Activated CD8-positive, alpha-beta T cell treated with anti-CD3 and anti-CD28 coated beads for 36 hours (primary cell): ENCODE data around the gene GSE1. TPM values are rescaled to one million over a fixed set of nuclear protein-coding genes. Genes with fewer than 3 reads are reported as not detected.

Experiments used
- ATAC-seq: fragments of 200-7000 bp; cut with Tn5 transposase; one replicate; pipeline ENCODE4 v1.10.0; 2021; ENCODE audit warnings: mild to moderate bottlenecking, moderate library complexity
- CTCF ChIA-PET: fragments of 350-600 bp; sonication (Branson Sonifier 250); formaldehyde crosslinking; loops from one replicate; lab custom pipeline; 2021; ENCODE audit warnings: antibody characterized with exemption; lab: Charles Lee
- POLR2A ChIA-PET: fragments of 350-600 bp; sonication (Branson Sonifier 250); formaldehyde crosslinking; loops from one replicate; lab custom pipeline; 2021; ENCODE audit warnings: antibody characterized with exemption; lab: Charles Lee
- DNase-seq: peaks from one replicate; pipeline ENCODE4 v3.0.0-alpha.2; 2020
- H3K27ac Mint-ChIP-seq: one replicate; pipeline ENCODE4 v1.8.0; 2021; ENCODE audit warnings: mild to moderate bottlenecking, mixed read lengths
- H3K27me3 Mint-ChIP-seq: one replicate; pipeline ENCODE4 v1.8.0; 2021; ENCODE audit warnings: mixed read lengths
- H3K36me3 Mint-ChIP-seq: one replicate; pipeline ENCODE4 v1.8.0; 2021; ENCODE audit warnings: low read depth, mixed read lengths
- H3K4me1 Mint-ChIP-seq: one replicate; pipeline ENCODE4 v1.8.0; 2021; ENCODE audit warnings: low read depth, mixed read lengths
- H3K4me3 Mint-ChIP-seq: one replicate; pipeline ENCODE4 v1.8.0; 2021; ENCODE audit warnings: mild to moderate bottlenecking, moderate library complexity, mixed read lengths
- H3K9me3 Mint-ChIP-seq: one replicate; pipeline ENCODE4 v1.8.0; 2021; ENCODE audit warnings: mixed read lengths
- intact Hi-C: fragments of 100-400 bp; cut with micrococcal nuclease; formaldehyde crosslinking; loops from one replicate; pipeline ENCODE4 v1.10.0; 2022
- total RNA-seq, 2 experiments: library from RNA; stranded (reverse); gene quantifications; one replicate each; pipeline ENCODE4 v1.2.3, GENCODE V29; 2021
- TF ChIP-seq, protein P1 (sequence below): fragments of 200-600 bp; IDR thresholded peaks from one replicate; pipeline ENCODE4 v1.8.0; 2022; ENCODE audit warnings: antibody characterized with exemption, mild to moderate bottlenecking

GSE1 gene
- total RNA-seq, 2 experiments from 2014 or later: 33.6 to 34.5 TPM

DNA sequence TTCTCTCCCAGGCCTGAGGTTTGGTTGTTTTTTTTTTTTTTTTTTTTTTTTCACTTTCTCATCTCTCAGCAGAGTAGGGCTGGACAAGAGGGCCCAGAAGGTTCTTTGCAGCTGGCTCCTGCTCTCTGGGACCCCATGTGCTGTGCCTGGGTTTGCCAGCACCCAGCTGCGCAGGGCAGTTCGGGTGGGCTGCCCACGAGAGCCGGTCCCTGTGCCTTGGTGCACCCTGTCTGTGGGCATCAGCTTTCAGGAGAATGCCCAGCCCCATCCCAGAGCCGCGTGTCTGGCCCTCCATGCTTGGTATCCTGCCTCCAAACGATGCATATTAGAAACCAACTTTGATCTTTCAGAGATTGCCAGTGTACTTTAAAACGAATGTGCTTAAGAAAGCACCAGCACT is 15.0 kb upstream of the GSE1 start:
- no peak overlapping the region for H3K4me3 Mint-ChIP-seq
- intact Hi-C loops: no loop called here
- TF ChIP-seq, protein P1, sequence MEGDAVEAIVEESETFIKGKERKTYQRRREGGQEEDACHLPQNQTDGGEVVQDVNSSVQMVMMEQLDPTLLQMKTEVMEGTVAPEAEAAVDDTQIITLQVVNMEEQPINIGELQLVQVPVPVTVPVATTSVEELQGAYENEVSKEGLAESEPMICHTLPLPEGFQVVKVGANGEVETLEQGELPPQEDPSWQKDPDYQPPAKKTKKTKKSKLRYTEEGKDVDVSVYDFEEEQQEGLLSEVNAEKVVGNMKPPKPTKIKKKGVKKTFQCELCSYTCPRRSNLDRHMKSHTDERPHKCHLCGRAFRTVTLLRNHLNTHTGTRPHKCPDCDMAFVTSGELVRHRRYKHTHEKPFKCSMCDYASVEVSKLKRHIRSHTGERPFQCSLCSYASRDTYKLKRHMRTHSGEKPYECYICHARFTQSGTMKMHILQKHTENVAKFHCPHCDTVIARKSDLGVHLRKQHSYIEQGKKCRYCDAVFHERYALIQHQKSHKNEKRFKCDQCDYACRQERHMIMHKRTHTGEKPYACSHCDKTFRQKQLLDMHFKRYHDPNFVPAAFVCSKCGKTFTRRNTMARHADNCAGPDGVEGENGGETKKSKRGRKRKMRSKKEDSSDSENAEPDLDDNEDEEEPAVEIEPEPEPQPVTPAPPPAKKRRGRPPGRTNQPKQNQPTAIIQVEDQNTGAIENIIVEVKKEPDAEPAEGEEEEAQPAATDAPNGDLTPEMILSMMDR: no peak
- H3K36me3 Mint-ChIP-seq: peaks cover 3% of the 10 kb centered on the region
- no peak for ATAC-seq
- H3K27ac Mint-ChIP-seq: no peak overlapping the region
- ChIA-PET POLR2A (no interaction called here), CTCF (no interaction called here)
- peaks cover 21% of the 10 kb centered on the region for H3K4me1 Mint-ChIP-seq
- DNase-seq: no peak
- no peaks in the 10 kb centered on the region for H3K9me3 Mint-ChIP-seq
- no peaks in the 10 kb centered on the region for H3K27me3 Mint-ChIP-seq

DNA sequence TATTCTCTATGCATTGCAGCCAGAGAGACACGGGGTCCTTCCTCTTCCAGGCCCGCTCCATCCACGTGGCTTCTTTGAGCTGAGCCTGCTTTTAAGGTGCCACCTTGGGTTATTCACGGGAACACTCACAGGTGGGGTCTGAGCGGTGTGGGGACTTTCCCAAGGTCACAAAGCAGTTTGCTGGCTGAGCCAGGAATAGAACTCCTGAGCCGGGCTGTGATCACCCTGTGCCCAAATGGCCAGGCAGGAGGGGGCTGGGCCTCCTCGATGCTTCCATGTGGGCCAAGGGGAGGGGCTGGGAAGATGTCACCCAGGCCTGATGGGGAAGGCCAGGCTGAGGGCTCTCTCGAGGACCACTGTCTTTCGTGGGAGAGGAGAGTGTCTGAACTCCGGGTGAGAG is 13.0 kb upstream of the GSE1 start:
- H3K27ac Mint-ChIP-seq: no peak overlapping the region

DNA sequence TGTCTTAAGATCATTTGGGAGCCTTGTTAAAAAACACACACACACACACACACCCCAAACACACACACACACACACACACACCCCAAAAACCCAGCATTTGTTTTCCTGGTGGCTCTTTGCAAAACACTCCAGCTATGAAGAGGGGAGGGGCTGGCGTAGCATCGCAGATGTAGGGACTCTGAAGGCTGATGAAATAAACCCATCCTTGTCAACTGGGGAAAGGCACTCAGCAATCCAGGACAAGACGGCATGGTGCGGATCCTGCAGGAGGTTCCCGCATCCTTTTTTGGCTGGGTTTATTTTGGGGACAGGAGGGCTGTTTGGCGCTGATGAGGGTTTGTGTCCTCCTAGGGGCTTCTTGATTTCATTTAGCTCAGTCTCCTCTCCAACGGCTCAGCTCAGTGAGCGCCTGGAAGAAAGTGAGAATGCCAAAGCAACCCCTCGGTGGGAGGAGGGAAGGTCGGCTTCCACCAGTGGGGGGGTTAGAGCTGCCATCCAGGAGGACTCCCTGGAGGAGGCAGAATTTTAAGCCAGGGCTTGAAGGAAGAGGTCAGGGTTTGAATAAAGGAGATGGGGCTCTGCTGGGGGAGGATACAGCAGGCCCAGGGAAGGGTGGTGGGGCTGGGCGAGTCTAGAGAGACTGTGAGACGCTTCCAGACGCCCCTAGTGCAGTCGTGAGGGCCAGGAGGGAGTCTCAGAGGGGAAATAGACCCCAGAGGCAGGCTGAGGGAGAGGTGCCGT is 12.4 kb upstream of the GSE1 start:
- Mint-ChIP-seq H3K27ac (no peak overlapping the region), H3K9me3 (no peaks in the 10 kb centered on the region), H3K27me3 (no peaks in the 10 kb centered on the region), H3K4me1 (peaks cover 14% of the 10 kb centered on the region), H3K4me3 (no peak overlapping the region), H3K36me3 (peaks cover 3% of the 10 kb centered on the region)
- no peak for ATAC-seq
- ChIA-PET POLR2A (interaction anchor here (0.6 to 1.3 kb wide), 2 partner anchors 10 to 717 kb away, joined by 3 read pairs; no protein-coding TSS in a partner anchor), CTCF (interaction anchor here (0.8 to 1.7 kb wide), 2 partner anchors 9 to 16 kb away, joined by 3 to 5 read pairs; no protein-coding TSS in a partner anchor)
- intact Hi-C loops: no loop called here
- no peak for DNase-seq
- TF ChIP-seq, protein P1: no peak

More for the DNA sequence above, 13.0 kb upstream of the GSE1 start:
- H3K27me3 Mint-ChIP-seq: no peaks in the 10 kb centered on the region
- ATAC-seq (no peak), DNase-seq (no peak)
- TF ChIP-seq, protein P1: no peak
- peaks cover 15% of the 10 kb centered on the region for H3K4me1 Mint-ChIP-seq
- CTCF ChIA-PET: interaction anchor here (0.8 to 1.7 kb wide), 2 partner anchors 9 to 16 kb away, joined by 3 to 5 read pairs; no protein-coding TSS in a partner anchor
- peaks cover 3% of the 10 kb centered on the region for H3K36me3 Mint-ChIP-seq
- POLR2A ChIA-PET: interaction anchor here (1.3 kb wide), 1 partner anchor 9 kb away, joined by 3 read pairs; no protein-coding TSS in a partner anchor
- no peaks in the 10 kb centered on the region for H3K9me3 Mint-ChIP-seq
- intact Hi-C loops: no loop called here
- H3K4me3 Mint-ChIP-seq: no peak overlapping the region

DNA sequence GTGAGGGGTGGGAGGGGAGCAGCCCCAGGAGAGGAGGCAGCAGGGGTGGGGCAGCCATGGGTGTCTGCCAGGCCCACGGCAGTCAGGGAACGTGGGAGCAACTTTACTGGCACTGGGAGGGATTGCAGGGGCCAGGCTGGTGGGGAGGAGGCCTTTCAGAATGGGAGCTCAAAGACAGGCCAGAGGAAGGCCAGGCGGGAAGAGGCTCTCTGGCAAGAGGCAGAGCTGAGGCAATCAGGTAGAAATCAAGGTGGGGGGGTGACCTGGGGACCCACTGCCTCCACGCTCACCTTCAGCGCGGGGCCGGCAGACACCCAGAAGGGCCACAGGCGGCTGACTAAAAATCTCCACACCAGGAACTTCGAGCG is 11.9 kb upstream of the GSE1 start:
- ChIA-PET POLR2A (no interaction called here), CTCF (interaction anchor here (1.7 kb wide), 1 partner anchor 15 kb away, joined by 5 read pairs; no protein-coding TSS in a partner anchor)
- intact Hi-C loops: no loop called here
- H3K27ac Mint-ChIP-seq: no peak overlapping the region
- H3K4me1 Mint-ChIP-seq: peaks cover 15% of the 10 kb centered on the region
- H3K4me3 Mint-ChIP-seq: no peak overlapping the region
- DNase-seq (no peak), ATAC-seq (no peak)
- no peaks in the 10 kb centered on the region for H3K36me3 Mint-ChIP-seq
- no peaks in the 10 kb centered on the region for H3K9me3 Mint-ChIP-seq
- no peaks in the 10 kb centered on the region for H3K27me3 Mint-ChIP-seq
- TF ChIP-seq, protein P1: no peak

DNA sequence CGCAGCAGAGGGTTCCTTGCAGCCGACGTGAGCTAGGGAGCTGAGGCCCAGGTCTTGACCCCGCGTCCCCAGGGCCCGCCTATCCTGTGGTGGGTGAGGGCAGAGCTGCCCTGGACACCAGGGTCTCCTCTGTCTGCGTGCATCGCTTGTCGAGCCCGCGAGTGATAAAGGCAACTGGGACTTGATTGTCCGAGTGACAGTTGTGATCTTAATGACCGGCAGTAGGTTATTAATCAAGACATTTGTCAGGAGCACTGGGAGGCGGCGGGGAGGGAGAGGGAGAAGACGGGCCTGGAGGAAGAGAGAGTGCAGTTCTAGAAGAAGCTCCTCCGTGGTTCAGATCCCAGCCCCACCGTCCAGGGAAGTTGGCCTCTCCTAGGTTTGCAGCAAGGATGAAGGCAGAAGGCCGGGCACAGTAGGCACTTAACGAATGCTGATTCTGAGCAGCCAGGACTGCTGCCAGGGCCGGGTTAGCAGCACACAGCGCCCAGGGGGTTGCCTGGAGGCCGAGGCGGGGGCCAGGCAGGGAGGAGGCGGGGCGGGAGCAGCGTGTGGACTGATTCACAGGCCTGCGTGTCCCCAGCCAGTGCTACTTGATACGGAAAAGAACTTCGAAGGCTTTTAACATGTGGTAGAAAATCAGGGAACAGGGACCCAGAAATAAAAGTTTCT is 11.3 kb upstream of the GSE1 start:
- Mint-ChIP-seq H3K27ac (no peak overlapping the region), H3K36me3 (no peaks in the 10 kb centered on the region), H3K4me1 (peaks cover 15% of the 10 kb centered on the region), H3K4me3 (no peak overlapping the region), H3K9me3 (no peaks in the 10 kb centered on the region), H3K27me3 (no peaks in the 10 kb centered on the region)
- ATAC-seq (no peak), DNase-seq (no peak)
- intact Hi-C loops: no loop called here
- TF ChIP-seq, protein P1: no peak
- CTCF ChIA-PET: interaction anchor here (0.8 kb wide), 1 partner anchor 9 kb away, joined by 3 read pairs; no protein-coding TSS in a partner anchor
- POLR2A ChIA-PET: no interaction called here
